22Rv1 (cell line): Measurements from ENCODE around the gene PDZRN4.

Experiments
- ZFX ChIP-seq: fragments of 450-650 bp; IDR thresholded peaks from 2 replicates; pipeline ENCODE4 v1.6.1; 2017; ENCODE audit warnings: antibody characterized with exemption, borderline replicate concordance
- TF ChIP-seq, protein P1 (sequence below): fragments of 450-650 bp; IDR thresholded peaks from 2 replicates; pipeline ENCODE4 v1.5.1; 2017; ENCODE audit warnings: mild to moderate bottlenecking

DNA sequence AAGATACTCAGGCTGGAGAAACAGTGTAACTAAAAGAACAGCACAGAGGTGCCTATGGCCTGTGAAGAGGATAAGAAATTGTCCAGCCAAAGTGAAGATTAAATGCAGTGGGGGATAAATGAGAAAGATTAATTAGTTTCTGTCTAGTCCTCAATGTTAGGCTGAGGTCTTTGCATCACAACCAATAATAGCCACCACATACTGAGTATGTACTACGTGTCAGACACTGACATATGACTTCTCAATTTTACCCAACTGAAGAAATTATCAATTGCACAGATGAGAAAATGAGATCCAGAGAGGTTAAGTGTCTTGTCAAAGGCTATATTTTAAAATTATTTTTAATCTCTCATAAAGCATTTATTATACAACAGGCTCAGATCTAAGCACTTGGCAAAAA, 285.9 kb downstream of the PDZRN4 start:
- TF ChIP-seq, protein P1, sequence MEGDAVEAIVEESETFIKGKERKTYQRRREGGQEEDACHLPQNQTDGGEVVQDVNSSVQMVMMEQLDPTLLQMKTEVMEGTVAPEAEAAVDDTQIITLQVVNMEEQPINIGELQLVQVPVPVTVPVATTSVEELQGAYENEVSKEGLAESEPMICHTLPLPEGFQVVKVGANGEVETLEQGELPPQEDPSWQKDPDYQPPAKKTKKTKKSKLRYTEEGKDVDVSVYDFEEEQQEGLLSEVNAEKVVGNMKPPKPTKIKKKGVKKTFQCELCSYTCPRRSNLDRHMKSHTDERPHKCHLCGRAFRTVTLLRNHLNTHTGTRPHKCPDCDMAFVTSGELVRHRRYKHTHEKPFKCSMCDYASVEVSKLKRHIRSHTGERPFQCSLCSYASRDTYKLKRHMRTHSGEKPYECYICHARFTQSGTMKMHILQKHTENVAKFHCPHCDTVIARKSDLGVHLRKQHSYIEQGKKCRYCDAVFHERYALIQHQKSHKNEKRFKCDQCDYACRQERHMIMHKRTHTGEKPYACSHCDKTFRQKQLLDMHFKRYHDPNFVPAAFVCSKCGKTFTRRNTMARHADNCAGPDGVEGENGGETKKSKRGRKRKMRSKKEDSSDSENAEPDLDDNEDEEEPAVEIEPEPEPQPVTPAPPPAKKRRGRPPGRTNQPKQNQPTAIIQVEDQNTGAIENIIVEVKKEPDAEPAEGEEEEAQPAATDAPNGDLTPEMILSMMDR = no peak
- no peak for TF ChIP-seq ZFX
